ENCODE measurements around the gene SRXN1.
"Not testable (repeated sequence)": the region's sequence is repeated elsewhere in the genome, so short reads cannot be mapped to it uniquely, and the experiment has no call there.

The SRXN1 gene

DNA sequence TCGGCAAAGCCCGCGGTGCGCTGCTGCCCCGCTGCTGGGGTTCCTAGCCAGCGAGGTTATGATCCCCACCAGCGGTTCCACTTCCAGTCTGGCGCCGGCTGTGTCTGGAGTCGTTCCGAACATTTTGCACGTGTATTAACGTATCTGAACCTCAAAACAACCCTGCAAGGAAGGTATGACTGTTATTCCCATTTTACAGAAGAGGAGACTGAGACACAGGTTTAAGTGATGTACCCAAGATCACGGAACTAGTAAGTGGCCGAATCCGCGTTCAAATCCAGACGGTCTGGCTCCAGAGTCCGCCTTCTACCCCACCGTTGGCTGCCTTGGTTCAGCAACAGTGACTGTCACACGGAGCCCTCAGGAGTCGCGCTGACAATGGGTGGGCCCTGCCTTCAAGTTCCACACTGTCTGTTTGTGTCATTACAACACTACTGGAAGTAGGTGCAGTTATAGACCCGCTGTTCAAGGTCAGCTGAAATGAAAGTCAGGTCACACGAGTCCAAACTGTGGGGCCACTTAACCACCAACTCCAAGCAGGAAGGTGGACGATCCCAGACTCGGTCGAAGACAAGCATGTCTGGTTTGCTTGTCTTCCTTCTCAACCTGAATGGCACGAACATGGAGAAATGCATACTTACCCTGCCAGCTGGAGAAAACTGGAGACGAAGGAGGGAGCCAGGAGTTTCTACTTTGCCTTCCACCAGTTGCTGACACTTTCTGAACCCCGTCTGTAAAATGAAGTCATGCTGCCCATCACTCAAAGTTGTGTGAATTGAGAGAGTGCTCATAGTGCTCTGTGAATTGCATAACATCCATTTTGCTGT is 803 bp upstream of the SRXN1 start:
- FAIRE-seq = no peak

DNA sequence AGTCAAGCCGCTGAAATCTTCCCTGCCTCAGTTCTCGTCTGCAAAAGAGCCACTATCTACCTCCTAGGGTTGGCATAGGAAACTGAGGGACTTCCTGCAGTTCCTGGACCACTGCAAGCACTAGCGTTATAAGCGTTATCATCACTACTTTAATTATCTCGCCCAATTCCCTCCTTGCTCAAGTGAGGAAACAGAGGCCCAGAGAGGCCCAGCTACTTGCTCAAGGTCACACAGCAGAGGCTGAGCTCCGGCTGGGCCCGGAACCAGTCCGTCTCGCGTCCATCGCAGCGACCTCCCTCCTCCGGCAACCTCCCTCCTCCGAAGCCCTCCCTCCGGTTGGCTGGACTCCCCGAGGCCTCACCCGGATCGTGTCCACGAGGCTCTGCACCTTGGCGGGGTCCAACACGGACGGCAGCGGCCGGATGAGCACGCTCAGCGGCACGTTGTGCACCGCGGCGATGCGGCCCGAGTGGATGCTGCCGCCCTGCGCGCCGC is 338 bp downstream of the SRXN1 start:
- FAIRE-seq = no peak

DNA sequence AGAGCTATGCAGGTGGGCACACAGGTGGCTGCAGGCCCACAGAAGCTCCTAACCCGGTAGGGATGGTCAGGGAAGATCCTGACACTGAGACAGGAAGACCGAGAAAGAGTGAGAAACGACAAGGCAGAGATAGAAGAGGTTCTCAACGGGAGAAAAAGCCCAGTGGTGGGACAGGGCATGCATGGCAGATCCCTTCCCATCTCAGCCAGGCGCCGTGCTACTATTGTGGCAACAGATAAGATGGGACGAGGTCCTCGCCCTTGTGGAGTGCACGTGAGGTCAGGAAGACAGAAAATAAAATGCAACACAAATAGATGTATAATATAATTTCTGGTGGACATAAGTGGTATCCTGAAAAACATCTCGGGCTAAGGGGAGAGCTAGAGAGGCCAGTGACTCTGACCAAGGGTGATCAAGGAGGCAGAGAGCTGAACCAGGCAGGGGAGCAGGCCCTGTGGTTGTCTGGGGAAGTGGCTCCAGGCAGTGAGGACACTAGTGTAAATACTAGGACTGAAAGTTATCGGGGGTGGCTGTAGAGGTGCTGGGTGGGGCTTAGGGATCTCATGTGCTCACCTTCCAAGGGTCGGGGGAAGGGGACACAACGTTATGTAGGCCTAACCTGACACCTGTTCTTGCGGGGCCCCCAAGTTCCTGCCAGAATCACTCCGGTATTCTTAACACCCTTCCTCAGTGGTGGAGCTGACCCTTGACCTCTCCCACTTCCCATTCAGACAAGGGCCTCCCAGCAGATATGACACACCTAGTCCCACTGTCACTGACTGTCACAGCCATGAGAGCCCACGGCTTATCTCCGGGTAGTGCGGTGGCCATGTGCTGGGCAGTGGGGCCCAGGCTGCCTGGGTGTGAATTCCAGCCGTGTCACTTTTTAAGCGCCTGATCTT is 1.0 kb downstream of the SRXN1 start:
- FAIRE-seq = no peak

DNA sequence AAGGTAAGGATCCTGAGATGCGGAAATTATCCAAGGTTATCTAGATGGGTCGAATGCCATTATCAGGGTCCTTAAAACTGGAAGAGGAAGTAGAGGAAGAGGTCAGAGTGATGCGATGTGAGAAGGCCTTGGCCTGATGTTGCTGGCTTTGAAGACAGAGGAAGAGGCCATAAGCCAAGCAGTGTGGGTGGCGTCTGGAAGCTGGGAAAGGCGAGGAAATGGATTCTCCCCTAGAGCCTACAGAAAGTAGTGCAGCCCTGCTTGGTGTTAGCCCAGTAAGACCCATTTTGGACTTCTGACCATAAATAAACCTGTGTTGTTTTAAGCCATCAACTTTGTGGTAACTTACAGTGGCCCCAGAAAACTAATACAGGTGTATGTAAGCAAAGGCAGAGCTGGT is 2.0 kb downstream of the SRXN1 start:
- FAIRE-seq = no peak

DNA sequence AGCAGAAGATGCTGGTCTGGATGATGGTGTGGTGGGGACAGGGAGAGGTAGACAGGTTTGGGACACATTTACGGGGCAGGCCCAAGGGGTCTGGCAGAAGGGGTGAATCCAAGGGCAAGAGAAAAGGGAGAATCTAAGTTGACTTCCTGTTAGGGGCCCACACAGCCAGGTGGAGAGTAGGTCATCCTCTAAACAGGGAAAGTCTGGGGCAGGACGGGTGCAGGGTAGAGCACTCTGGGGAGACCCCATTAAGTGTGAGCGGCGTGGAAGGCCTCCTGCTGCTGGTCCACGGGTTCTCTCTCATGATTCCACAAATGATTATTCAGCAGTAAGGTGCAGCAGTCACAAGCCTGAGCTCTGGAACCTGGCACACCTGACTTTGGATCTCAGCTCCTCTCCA is 2.7 kb downstream of the SRXN1 start:
- no peak for FAIRE-seq

DNA sequence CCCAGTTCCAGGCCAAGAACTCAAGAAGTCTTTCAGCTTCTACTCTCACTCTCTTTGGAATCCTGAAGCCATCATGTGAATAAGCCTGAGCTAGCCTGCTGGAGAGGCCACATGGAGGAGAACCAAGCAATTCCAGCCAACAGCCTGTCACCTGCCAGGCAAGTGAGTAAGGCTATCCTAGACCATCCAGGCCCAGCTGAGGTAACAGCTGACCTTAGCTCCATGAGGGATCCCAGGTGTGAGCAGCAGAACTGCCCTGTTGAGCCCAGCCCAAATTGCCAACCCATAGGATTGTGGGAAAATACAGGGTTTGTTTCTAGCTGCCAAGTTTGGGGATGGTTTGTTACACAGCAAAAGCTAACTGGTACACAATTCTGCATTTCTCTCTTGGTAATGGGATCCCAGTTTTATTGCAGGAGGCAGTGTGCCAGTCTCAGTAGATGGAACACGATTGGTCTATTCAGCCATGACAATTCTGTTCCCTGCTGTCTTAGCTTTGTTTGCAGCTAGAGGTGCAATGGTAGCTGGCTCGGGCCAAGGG is 5.5 kb downstream of the SRXN1 start:
- no peak for FAIRE-seq

DNA sequence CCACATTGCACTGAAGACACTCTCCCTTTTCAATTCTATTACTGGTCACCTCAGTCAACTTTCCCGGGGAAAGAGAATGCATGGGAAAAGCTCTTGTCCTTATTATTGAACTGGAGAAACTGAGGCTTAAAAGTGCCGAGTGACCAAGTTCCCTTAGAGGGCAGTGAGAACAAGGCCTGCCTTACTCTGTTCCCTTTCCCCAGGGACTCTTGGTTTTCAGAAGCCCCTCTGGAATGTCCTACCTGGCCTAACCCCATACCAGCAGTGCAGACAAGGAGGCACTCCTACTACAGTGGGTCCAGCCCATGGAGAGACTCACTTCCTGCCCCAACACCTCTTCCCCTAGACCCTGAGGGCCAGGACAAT is 6.1 kb downstream of the SRXN1 start:
- no peak for FAIRE-seq

DNA sequence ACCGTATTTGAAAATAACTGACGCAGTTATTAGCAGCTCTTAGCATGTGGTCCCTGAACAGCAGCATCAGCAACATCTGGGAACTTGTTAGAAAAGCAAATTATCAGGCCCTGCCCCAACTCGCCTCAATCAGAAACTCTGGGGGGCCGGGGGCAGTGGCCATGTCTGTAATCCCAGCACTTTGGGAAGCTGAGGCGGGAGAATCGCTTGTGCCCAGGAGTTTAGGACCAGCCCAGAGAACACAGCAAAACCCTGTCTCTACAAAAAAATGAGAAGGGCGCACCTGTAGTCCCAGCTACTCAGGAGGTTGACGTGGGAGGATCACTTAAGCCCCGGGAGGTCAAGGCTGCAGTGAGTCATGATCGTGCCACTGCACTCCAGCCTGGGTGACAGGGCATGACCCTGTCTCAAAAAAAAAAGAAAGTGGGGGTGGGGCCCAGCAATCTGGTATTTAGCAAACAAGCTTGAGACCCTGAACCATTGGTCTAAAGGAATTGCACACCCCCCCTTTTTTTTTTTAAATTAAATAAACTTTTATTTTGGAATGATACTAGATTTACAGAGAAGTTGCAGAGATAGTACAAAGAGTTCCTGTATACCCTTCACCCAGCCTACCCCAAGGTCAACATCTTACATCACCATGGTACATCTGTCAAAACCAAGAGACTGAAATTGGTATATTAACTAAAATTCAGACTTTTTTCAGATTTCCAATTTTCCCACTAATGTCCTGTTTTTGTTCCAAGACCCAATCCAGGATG is 6.7 kb downstream of the SRXN1 start:
- no peak for FAIRE-seq

DNA sequence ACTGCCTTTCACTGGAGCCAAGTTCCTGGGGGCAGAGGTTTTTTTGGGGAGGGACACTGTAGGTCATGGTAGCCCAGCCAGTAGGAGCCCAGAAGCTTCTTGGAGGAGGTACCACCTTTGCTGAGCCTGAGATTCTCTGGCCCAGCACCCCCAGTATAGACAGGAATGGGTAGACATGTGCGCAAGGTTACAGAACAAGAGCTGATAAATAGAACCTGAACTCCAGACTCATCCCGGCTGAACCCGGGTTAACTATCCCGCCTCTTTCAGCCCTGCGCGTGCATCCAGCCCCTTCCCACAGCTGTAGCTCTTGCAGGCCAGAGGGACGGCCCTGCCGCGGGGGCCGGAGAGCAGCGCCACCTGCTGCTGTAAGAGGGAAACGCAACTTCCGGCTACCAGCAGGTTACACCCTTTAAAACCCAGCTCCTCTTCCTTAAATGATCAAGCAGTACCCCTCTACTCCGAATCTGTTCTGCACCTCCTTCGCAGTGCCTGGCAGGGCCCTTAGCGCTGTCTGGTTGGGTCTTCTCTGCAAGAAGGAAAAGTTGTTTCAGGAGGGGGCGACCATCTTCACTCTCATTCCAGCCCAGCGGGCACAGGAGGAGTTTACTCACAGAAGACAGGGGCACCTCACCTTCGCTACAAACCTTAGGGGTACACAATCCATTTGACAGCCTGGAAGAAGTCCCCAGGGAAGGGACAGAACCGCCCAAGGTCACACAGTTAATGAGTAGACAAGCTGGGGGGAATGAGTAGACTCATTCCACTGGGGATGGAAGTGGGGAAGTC is 7.5 kb downstream of the SRXN1 start:
- peak; percentile 28 for FAIRE-seq

DNA sequence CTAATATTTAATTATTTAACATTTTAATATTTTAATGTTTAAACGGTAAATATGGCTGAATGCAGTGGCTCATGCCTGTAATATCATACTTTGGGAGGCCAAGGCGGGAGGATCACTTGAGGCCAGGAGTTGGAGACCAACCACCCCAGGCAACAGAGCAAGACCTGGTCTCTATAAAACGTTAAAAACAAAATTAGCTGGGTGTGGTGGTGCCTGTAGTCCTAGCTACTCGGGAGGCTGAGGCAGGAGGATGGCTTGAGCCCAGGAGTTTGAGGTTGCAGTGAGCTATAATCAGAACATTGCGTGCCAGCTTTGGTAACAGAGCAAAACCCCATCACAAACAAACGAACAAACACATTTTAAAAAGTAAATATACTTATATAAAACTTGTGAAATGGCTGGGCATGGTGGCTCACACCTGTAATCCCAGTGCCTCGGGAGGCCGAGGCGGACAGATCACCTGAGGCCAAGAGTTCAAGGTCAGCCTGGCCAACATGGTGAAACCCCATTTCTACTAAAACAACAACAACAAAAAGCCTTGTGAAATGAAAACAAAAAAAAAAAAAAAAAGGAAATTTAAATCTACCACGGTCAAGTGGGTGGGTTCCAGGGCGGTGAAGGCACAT is 8.2 kb downstream of the SRXN1 start:
- no peak for FAIRE-seq

DNA sequence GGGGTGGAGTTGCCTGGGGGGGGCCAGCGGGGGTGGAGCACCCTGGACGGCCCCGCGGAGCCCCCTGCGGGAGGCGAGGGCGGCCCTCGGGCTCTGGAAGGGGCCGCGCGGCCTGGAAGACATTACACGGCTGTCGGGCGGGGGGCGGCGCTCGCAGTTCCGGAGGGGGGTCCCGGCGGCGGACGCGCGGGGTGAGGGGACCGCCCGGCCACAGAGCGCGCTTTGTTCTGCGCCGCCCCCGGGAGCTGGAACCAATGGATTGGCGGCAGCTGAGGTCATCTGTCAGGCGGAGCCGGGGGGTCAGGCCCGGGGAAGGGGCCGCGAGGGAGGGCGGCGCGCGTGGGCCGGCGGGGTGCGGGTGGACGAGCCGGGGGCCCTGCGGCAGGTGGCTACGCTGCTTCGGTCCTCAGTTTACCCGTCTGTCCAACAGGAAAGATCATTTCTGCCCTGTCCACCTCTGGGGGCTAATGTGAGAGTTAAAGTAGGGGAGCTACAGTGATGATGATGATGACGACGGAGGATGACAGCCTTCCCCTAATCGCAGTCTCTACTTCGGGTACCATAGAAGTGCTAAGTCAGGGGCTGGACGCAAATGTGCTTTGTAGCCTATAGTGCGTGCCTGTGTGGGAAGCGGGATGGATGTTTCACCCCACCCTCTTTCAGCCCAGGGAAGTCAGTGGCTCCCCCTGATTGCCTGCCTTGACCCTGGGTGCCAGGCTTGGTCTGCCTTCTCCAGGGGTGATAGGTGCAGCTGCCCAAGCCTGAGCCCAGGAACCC is 10.4 kb downstream of the SRXN1 start:
- FAIRE-seq = no peak

DNA sequence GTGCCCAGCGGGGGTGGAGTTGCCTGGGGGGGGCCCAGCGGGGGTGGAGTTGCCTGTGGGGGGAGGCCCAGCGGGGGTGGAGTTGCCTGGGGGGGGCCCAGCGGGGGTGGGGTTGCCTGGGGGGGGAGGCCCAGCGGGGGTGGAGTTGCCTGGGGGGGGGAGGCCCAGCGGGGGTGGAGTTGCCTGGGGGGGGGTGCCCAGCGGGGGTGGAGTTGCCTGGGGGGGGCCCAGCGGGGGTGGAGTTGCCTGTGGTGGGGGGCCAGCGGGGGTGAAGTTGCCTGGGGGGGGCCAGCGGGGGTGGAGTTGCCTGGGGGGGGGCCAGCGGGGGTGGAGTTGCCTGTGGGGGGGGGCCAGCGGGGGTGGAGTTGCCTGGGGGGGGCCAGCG is 11.0 kb downstream of the SRXN1 start:
- not testable (repeated sequence) for FAIRE-seq

DNA sequence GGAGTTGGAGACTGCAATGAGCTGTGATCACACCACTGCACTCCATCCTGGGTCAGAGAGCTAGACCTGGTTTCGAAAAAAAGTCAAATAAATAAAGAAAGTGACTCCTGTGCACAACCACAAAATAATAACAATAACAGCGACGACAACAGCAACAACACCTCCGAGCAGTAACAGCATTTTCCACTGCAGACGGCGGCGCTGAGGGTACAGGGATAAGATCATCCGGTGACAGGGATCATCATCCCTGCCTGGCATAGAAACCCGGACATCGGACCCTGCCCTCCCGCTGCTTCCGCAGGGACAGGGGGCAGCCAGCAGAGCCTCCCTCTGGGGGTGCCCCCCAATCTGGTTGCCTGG is 11.5 kb downstream of the SRXN1 start:
- FAIRE-seq = no peak

DNA sequence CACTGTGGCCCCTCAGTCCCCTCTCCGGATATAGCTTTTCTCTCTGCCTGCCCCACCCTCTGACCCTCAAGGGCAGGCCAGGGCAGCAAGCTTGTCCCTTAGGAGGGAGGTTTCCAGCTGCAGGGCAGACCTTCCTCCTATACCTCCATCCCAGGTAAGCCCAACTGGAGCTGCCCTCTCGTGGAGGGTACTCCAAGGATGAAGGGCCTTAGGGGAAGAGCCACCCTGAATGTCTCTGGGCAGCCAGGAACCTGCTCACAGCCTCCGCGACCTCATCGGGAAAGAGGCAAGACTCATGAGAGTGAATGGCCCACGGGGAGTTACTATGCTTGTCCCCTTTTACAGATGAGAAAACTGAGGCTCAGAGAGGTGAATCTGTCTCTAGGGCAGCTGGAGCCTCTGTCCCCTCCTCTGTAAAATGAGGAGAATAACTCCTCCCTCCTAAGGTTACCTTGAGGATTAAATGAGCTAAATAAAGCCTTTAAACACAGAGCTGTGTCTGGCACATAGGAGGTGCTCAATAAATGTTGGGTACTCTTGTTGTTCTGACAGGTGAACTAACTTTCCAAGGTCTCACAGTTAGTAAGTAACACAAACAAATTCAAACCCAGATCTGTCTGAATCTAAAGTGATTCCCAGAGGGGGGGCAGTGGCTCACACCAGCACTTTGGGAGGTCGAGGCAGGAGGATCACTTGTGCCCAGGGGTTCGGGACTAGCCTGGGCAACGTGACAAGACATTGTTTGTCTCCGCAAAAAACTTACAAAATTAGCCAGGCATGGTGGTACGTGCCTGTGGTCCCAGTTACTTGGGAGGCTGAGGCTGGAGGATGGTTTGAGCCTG is 12.1 kb downstream of the SRXN1 start:
- FAIRE-seq = no peak

DNA sequence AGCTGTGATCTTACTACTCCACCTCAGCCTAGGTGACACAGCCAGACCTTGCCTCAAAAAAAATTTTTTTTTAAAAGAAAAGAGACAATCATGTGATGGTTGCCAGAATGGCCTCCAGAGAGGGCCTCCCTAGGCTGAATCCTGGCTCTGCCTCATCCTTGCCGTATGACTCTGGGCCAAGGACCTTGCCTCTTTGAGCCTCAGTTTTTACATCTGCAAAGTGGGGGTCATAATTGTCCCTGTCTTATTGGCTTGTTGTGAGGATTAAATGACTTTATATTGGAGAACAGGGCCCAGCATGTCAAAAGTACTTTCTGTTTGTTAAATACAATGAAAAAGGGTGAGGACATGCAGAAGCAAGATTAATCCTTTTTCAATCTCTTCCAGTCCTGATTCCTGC is 14.4 kb downstream of the SRXN1 start:
- no peak for FAIRE-seq

DNA sequence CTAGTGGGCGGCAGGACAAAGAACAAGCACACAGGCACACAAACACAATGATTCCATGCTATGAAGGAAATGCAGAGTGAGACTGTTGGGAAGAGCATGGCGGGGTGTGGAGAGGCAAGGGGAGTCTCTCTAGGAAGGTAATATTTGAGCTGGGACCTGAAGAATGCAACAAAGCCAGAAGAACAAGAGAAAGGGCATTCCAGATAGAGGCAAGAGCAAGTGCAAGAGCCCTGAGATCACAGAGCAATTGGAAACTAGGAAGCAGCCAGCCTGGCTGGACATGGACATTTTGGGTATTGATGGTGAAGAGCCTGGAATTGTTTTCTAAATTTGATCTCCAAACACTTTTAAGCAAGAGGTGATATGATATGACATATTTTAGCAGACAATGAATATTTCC is 15.4 kb downstream of the SRXN1 start:
- FAIRE-seq = no peak

DNA sequence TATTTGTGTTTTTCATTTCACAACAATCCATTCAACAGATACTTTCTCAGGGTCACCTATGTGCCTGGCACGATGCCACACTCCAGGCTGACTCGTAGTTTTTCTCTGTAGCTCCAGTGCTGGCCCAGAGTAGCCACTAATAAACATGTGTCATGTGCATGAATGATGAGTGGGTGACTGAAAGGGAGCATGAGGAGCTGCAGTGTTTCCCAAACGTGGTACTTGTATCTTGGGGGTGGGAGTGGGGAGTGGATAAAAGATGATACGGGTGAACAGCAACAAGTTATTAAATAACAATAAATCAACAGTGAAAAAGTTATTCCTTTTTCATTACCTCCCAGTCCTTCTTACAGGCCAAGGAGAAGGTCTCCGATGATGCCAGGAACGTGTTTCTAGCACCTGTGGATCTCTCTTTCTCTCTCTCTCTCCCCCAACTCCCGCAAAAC is 17.1 kb downstream of the SRXN1 start:
- no peak for FAIRE-seq

DNA sequence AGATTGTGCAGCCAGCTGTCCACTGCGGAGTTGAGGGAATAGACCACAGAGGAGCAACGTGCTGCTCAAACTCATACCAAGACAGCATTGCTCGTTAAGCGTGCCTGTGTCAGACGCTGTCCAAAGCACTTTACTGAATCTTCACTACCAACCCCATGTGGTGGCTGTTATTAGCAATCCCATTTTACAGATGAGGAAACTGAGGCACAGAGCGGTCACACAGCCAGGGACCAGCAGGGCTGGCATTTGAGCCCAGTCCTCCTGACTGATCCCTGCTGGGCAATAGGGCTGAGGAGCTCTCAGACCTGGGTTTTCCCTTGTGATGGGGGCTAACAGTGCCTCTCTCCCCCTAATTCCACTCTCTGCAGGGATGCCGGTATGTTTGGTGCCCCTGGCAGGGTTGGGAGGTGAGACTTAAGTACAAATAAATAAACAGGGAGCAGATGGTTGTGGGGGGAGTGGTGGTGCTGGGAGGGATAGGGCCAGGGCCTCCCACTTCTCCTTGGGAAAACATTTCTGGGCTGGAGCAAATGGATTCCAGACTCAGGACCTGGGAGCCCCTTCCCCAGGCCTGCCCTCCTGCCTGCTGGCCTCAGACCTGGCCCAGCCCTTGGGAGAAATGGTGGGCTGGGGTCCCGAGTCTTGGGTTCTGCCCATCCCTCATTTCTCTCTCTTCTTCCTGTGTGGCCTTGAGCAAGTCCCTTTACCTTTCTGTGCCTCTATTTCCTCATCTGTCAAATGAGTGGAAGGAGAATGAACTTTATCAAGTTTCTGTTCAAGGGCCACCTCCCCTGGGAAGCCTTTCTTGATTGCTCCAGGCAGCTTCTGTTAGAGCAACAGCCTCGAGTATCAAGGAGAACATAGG is 17.7 kb downstream of the SRXN1 start:
- no peak for FAIRE-seq
